ENCODE results near the gene RPL38.

RPL38 gene
- long read RNA-seq, transcript RPL38-202 (5 exons, 431 nt) = minor isoform, 49 of 308 reads
- long read RNA-seq, transcript RPL38-201 (5 exons, 1,170 nt) = major isoform, 244 of 308 reads
- long read RNA-seq, partial matches to known transcripts = 3 of 308 reads
- long read RNA-seq, other reads (novel, unspliced or antisense) = 7 of 308 reads

GRCh38 chr17:74203439-74204240, at the start of gene RPL38:
TSS of gene RPL38 (plus strand) at chr17:74203678. CDS start at chr17:74203956, 278 bp downstream.
- Histone ChIP-seq H3K27ac (replicated peaks) (peak within 1 kb of the TSS; percentile 91), H3K27me3 (ENCODE audit: insufficient read depth, poor library complexity, severe bottlenecking) (peaks cover 11% of the 10 kb centered on the region), H3K4me3 (replicated peaks; ENCODE audit: insufficient read depth, low read length) (peak within 1 kb of the TSS; percentile 77)
- DNase-seq (ENCODE audit: low read depth in 1 of 2, low spot score in 1 of 2) = peak; percentile 96 to 99
- TF ChIP-seq POLR2AphosphoS5 (IDR thresholded peaks at IDR 0.05; ENCODE audit: low read depth) = peak; percentile 99
- peak; percentile 55; the same call in 1 of the 2 replicates for TF ChIP-seq SPI1 (IDR thresholded peaks at IDR 0.05; ENCODE audit: borderline replicate concordance, low read depth)
- TF ChIP-seq, protein P1, sequence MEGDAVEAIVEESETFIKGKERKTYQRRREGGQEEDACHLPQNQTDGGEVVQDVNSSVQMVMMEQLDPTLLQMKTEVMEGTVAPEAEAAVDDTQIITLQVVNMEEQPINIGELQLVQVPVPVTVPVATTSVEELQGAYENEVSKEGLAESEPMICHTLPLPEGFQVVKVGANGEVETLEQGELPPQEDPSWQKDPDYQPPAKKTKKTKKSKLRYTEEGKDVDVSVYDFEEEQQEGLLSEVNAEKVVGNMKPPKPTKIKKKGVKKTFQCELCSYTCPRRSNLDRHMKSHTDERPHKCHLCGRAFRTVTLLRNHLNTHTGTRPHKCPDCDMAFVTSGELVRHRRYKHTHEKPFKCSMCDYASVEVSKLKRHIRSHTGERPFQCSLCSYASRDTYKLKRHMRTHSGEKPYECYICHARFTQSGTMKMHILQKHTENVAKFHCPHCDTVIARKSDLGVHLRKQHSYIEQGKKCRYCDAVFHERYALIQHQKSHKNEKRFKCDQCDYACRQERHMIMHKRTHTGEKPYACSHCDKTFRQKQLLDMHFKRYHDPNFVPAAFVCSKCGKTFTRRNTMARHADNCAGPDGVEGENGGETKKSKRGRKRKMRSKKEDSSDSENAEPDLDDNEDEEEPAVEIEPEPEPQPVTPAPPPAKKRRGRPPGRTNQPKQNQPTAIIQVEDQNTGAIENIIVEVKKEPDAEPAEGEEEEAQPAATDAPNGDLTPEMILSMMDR (IDR thresholded peaks at IDR 0.05; ENCODE audit: insufficient read depth, low read length) = peak; percentile 99
- TF ChIP-seq REST (IDR thresholded peaks at IDR 0.05; ENCODE audit: insufficient replicate concordance, low read depth) = peak; percentile 83
- TF ChIP-seq GABPA (IDR thresholded peaks at IDR 0.05; ENCODE audit: low read depth) = peak; percentile 90

DNA sequence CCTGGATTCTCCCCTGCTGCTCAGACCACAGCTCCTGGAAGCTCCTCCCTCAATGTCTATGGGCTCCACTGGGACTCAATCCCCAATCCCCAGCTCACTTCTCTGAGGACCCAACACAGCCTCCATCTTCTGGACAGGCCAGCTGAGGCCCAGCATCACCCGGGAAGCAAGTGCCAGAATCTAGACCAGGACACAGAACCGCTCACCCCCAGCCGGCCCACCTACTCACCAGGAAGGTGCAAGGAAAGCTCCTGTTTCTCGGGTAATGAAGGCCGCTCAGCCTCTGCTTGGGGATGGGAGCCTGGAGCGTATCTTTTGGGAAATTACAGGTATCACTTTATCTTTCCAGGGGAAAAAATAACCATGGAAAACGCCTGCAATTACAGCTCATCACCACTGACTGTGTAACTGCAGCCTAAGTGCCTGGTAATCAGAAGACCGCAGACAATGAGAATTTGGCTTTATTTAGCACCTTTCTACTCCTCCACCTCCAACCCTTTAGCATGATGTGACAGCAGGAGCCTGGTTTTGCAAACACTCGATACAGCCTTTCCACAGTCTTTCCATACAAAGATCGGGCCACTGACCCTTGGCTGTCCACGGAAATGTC, 49.6 kb upstream of the RPL38 start:
- H3K4me3 ChIP-seq (replicated peaks; ENCODE audit: insufficient read depth, low read length) = no peak overlapping the region
- peaks cover 8% of the 10 kb centered on the region for H3K27me3 ChIP-seq (ENCODE audit: insufficient read depth, poor library complexity, severe bottlenecking)
- H3K27ac ChIP-seq (replicated peaks) = no peak overlapping the region
- DNase-seq (ENCODE audit: low read depth in 1 of 2, low spot score in 1 of 2) = no peak
- TF ChIP-seq POLR2AphosphoS5 (IDR thresholded peaks at IDR 0.05; ENCODE audit: low read depth) (no peak), REST (IDR thresholded peaks at IDR 0.05; ENCODE audit: insufficient replicate concordance, low read depth) (no peak), GABPA (IDR thresholded peaks at IDR 0.05; ENCODE audit: low read depth) (no peak), SPI1 (IDR thresholded peaks at IDR 0.05; ENCODE audit: borderline replicate concordance, low read depth) (no peak)
- TF ChIP-seq, protein P1 (IDR thresholded peaks at IDR 0.05; ENCODE audit: insufficient read depth, low read length) = no peak

- Histone ChIP-seq H3K27me3 (ENCODE audit: insufficient read depth, poor library complexity, severe bottlenecking) (peaks cover 5% of the 10 kb centered on the region), H3K4me3 (replicated peaks; ENCODE audit: insufficient read depth, low read length) (no peak overlapping the region), H3K27ac (replicated peaks) (no peak overlapping the region)
- no peak for DNase-seq (ENCODE audit: low read depth in 1 of 2, low spot score in 1 of 2)
- TF ChIP-seq GABPA (IDR thresholded peaks at IDR 0.05; ENCODE audit: low read depth) (no peak), REST (IDR thresholded peaks at IDR 0.05; ENCODE audit: insufficient replicate concordance, low read depth) (no peak), SPI1 (IDR thresholded peaks at IDR 0.05; ENCODE audit: borderline replicate concordance, low read depth) (no peak), POLR2AphosphoS5 (IDR thresholded peaks at IDR 0.05; ENCODE audit: low read depth) (no peak)
- TF ChIP-seq, protein P1 (IDR thresholded peaks at IDR 0.05; ENCODE audit: insufficient read depth, low read length) = no peak
These were observed 46.6 kb upstream of the RPL38 start for GRCh38 chr17:74156878-74157277.

Measured in HL-60 (cell line).